Smooth muscle cell (in vitro differentiated cells): ENCODE measurements around the gene LAMTOR4. TPM values are rescaled to one million over a fixed set of nuclear protein-coding genes. Genes with fewer than 3 reads are reported as not detected.
A peak's percentile ranks its signal among the peaks of the same experiment; 100 is the strongest.

Experiments used
- DNase-seq: peaks from one replicate; lab custom pipeline; 2025; ENCODE audit not compliant: unreplicated experiment; lab: John Stamatoyannopoulos, UW
- H2AFZ ChIP-seq: fragments of 200-600 bp; sonication (generic); 2 replicates; pipeline ENCODE4 v1.6.0; 2016; ENCODE audit warnings: antibody characterized with exemption, low read depth, mild to moderate bottlenecking
- H3F3A ChIP-seq: fragments of 200-600 bp; sonication (generic); 2 replicates; pipeline ENCODE4 v1.6.0; 2017; ENCODE audit warnings: antibody characterized with exemption, low read depth
- H3K27ac ChIP-seq: fragments of 200-600 bp; sonication (generic); 2 replicates; pipeline ENCODE4 v1.5.1; 2016; ENCODE audit warnings: low read depth, mild to moderate bottlenecking
- H3K27me3 ChIP-seq: fragments of 200-600 bp; sonication (generic); 2 replicates; pipeline ENCODE4 v1.6.1; 2016; ENCODE audit warnings: low read depth, mild to moderate bottlenecking
- H3K36me3 ChIP-seq: fragments of 200-600 bp; sonication (generic); 2 replicates; pipeline ENCODE4 v1.5.1; 2016; ENCODE audit warnings: low read depth
- H3K4me1 ChIP-seq: fragments of 200-600 bp; sonication (generic); 2 replicates; pipeline ENCODE4 v1.5.1; 2016; ENCODE audit warnings: low read depth
- H3K4me2 ChIP-seq: fragments of 200-600 bp; sonication (generic); 2 replicates; pipeline ENCODE4 v1.6.0; 2016; ENCODE audit warnings: mild to moderate bottlenecking
- H3K4me3 ChIP-seq: fragments of 200-600 bp; sonication (generic); 2 replicates; pipeline ENCODE4 v1.5.1; 2016; ENCODE audit warnings: mild to moderate bottlenecking
- H3K79me2 ChIP-seq: fragments of 200-600 bp; sonication (generic); 2 replicates; pipeline ENCODE4 v1.6.0; 2016; ENCODE audit warnings: low read depth, mild to moderate bottlenecking
- H3K9ac ChIP-seq: fragments of 200-600 bp; sonication (generic); 2 replicates; pipeline ENCODE4 v1.6.0; 2016; ENCODE audit warnings: low read depth
- H3K9me3 ChIP-seq: fragments of 200-600 bp; sonication (generic); replicated peaks from 2 replicates; pipeline ENCODE4 v1.5.1; 2016; ENCODE audit warnings: low read depth
- H4K20me1 ChIP-seq: fragments of 200-600 bp; sonication (generic); 2 replicates; pipeline ENCODE4 v1.6.0; 2016; ENCODE audit warnings: low read depth
- CTCF ChIP-seq: fragments of 200-600 bp; sonication (generic); IDR thresholded peaks from 2 replicates; pipeline ENCODE4 v1.5.1; 2017; ENCODE audit warnings: borderline replicate concordance, mild to moderate bottlenecking, antibody characterized with exemption; ENCODE audit not compliant: insufficient read depth, poor library complexity, severe bottlenecking
- WGBS: methylation state at CpG from one replicate; pipeline ENCODE4 v1.1.7; 2016; ENCODE audit warnings: low lambda C conversion rate; 5-methylcytosine and 5-hydroxymethylcytosine counted together
- polyA plus RNA-seq: library from polyadenylated mRNA; unstranded; fragments of >200 nt; fragmentation: Nextera tagmentation; extraction: Ambion mirVana; gene quantifications from 2 replicates; pipeline ENCODE4 v1.2.1, GENCODE V29; 2016
- total RNA-seq: library from RNA; depleted of rRNA; stranded (reverse); fragments of >200 nt; gene quantifications from 2 replicates; pipeline ENCODE4 v1.2.3, GENCODE V29; 2014

The LAMTOR4 gene
- total and polyA plus RNA-seq, 2 experiments from 2014 or later, result 108 to 203 TPM

DNA sequence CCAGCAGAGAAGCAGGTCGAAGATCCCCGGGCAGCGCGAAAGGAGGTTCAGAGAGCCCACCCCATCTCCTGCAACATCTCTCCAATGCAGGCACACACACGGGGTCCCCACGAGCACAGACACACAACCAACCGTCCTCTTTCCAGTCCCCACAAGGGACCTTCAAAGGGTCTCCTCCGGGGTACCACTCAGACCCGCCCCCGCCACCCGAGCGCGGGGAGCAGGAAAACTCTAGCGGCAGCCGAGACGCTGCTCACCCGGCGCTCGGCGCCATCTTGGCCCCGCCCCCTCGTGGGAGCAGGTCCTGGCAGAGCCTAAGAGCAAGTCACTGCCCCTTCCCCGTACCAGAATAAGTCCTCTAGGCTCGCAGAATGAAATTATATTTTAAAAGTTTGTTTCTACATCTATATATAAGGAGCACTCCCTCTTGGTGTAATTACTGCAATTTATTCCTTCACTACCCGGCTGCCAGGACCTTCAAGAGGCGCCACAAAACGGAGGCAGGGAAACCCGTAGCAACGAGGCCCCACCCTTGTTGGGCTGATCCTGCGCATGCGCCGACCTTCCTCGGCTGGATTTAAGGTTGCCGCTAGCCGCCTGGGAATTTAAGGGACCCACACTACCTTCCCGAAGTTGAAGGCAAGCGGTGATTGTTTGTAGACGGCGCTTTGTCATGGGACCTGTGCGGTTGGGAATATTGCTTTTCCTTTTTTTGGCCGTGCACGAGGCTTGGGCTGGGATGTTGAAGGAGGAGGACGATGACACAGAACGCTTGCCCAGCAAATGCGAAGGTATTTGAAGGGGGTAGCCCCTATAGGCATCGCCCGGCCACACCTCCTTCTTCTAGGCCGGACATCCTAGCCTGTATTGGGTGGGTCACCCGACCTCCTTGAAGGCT, 29.4 kb upstream of the LAMTOR4 start, which contains the start of the genes CNPY4 and TAF6:
TSS of gene CNPY4 (plus strand) at position 563 of the 898 bp plus-strand sequence. CDS start at position 674, 111 bp downstream.
TSS of gene TAF6 (minus strand) at position 287 of the 898 bp plus-strand sequence. CDS start 5,149 bp downstream, outside the sequence.
- WGBS, result under 1% methylated on average over 49 of the region's 49 CpGs

DNA sequence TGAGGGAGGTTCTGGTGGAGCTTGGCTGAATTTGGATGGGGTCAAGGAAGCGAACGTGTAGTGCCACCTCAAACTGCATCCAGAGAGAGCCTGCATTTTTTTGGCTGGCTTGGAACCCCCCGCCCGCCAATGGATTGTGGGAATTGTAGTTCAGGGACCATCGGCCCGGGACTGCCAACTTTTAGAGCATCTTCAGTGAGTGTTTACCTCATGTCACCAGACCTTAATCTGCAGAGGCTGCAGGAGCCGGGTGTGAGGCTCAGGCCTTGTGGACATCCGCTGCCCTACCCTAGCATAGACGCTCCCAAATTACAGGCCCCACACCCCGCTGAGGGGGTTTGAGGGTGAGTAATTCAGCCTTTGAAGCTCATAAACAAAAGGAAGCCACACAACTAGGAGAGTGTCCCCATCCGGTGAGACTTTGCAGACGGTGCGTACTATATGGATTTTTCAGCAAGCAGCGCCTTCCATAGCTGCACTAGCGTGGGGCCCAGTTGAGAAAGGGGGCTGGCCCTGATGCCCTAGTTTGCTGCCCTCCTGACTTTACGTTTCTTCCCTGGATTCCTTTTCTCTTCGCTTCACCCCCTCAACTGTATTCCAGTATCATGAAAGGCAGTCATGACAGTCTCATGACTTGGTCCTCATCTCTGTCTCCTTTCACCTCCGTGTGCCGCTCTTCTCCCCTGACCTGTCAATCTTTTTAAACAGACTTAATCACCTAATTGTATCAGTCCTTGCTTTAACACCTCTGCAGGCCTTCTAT, 28.6 kb upstream of the LAMTOR4 start:
- peak; percentile 53 for DNase-seq
- H2AFZ ChIP-seq, result peak overlapping the region; percentile 93
- H3K27ac ChIP-seq, result peak overlapping the region; percentile 92
- H3K79me2 ChIP-seq, result peaks cover 18% of the 10 kb centered on the region
- H4K20me1 ChIP-seq, result no peaks in the 10 kb centered on the region
- peaks cover 10% of the 10 kb centered on the region for H3K4me1 ChIP-seq
- H3F3A ChIP-seq, result peaks cover 3% of the 10 kb centered on the region
- H3K4me2 ChIP-seq, result peak overlapping the region; percentile 96
- 16% methylated on average over 19 of the region's 19 CpGs for WGBS
- H3K36me3 ChIP-seq, result no peaks in the 10 kb centered on the region
- H3K4me3 ChIP-seq, result peak overlapping the region; percentile 96
- H3K9ac ChIP-seq, result peak overlapping the region; percentile 94
- no peaks in the 10 kb centered on the region for H3K9me3 ChIP-seq
- no peak for TF ChIP-seq CTCF
- no peaks in the 10 kb centered on the region for H3K27me3 ChIP-seq

More for the DNA sequence above, 29.4 kb upstream of the LAMTOR4 start, which contains the start of the genes CNPY4 and TAF6:
- peak within 1 kb of the TSS; percentile 96 for H3K4me2 ChIP-seq
- H3K27me3 ChIP-seq, result no peaks in the 10 kb centered on the region
- H3K4me3 ChIP-seq, result peak within 1 kb of the TSS; percentile 96
- TF ChIP-seq CTCF, result no peak
- H3K27ac ChIP-seq, result peak within 1 kb of the TSS; percentile 92
- peak within 1 kb of the TSS; percentile 93 for H2AFZ ChIP-seq
- peaks cover 18% of the 10 kb centered on the region for H3K79me2 ChIP-seq
- peaks cover 3% of the 10 kb centered on the region for H3F3A ChIP-seq
- H3K4me1 ChIP-seq, result peaks cover 10% of the 10 kb centered on the region
- H3K36me3 ChIP-seq, result no peaks in the 10 kb centered on the region
- no peaks in the 10 kb centered on the region for H3K9me3 ChIP-seq
- no peaks in the 10 kb centered on the region for H4K20me1 ChIP-seq
- H3K9ac ChIP-seq, result peak within 1 kb of the TSS; percentile 94
- DNase-seq, result peak; percentile 80

- Histone ChIP-seq H3K4me2 (peak overlapping the region; percentile 96), H3K79me2 (peaks cover 18% of the 10 kb centered on the region), H3K9ac (no peak overlapping the region), H3K36me3 (no peaks in the 10 kb centered on the region), H3K27ac (peak overlapping the region; percentile 92), H3F3A (peaks cover 3% of the 10 kb centered on the region), H3K27me3 (no peaks in the 10 kb centered on the region), H3K9me3 (no peaks in the 10 kb centered on the region), H3K4me3 (peak overlapping the region; percentile 96), H3K4me1 (peaks cover 10% of the 10 kb centered on the region), H2AFZ (no peak overlapping the region), H4K20me1 (no peaks in the 10 kb centered on the region)
- WGBS, result 73% methylated on average over 1 of the region's 1 CpG
- no peak for DNase-seq
- no peak for TF ChIP-seq CTCF
Observed at GRCh38 chr7:100120733-100121036, 28.0 kb upstream of the LAMTOR4 start.
